Mesendoderm (in vitro differentiated cells): ENCODE data around the gene TJAP1.

Experiments
- DNase-seq: peaks from one replicate; pipeline ENCODE4 v3.0.0; 2013
- H2AK5ac ChIP-seq: 2 replicates; pipeline ENCODE4 v1.6.1; 2013; ENCODE audit warnings: low read length, inconsistent platforms
- H2BK120ac ChIP-seq: 2 replicates; pipeline ENCODE4 v1.6.1; 2013; ENCODE audit warnings: low read depth, mild to moderate bottlenecking, low read length, moderate library complexity, mixed read lengths
- H2BK15ac ChIP-seq: replicated peaks from 2 replicates; pipeline ENCODE4 v1.6.1; 2013; ENCODE audit warnings: low read depth, mild to moderate bottlenecking, moderate library complexity
- H2BK5ac ChIP-seq: 2 replicates; pipeline ENCODE4 v1.6.1; 2013; ENCODE audit warnings: low read length, inconsistent platforms
- H3K18ac ChIP-seq: 2 replicates; pipeline ENCODE4 v1.6.1; 2013; ENCODE audit warnings: mild to moderate bottlenecking, low read length, mixed read lengths
- H3K23ac ChIP-seq: one replicate; pipeline ENCODE4 v1.6.1; 2013; ENCODE audit warnings: low read length
- H3K27ac ChIP-seq: 2 replicates; pipeline ENCODE4 v1.5.1; 2013; ENCODE audit warnings: low read depth, mild to moderate bottlenecking, inconsistent platforms, low read length, moderate library complexity
- H3K27me3 ChIP-seq: 2 replicates; pipeline ENCODE4 v1.6.1; 2013; ENCODE audit warnings: low read length, control low read depth, mild to moderate bottlenecking, inconsistent platforms; ENCODE audit not compliant: insufficient read depth, poor library complexity
- H3K36me3 ChIP-seq: 2 replicates; pipeline ENCODE4 v1.6.1; 2013; ENCODE audit warnings: low read length, inconsistent platforms; ENCODE audit not compliant: control insufficient read depth, insufficient read depth
- H3K4ac ChIP-seq: one replicate; pipeline ENCODE4 v1.6.1; 2013; ENCODE audit warnings: low read depth, mild to moderate bottlenecking, low read length, moderate library complexity
- H3K4me1 ChIP-seq: 2 replicates; pipeline ENCODE4 v1.6.1; 2013; ENCODE audit warnings: low read depth, low read length, inconsistent platforms; ENCODE audit not compliant: control insufficient read depth
- H3K4me2 ChIP-seq: 2 replicates; pipeline ENCODE4 v1.6.1; 2013; ENCODE audit warnings: low read length
- H3K4me3 ChIP-seq: 2 replicates; pipeline ENCODE4 v1.5.1; 2013; ENCODE audit warnings: mild to moderate bottlenecking, low read length
- H3K56ac ChIP-seq: one replicate; pipeline ENCODE4 v1.6.1; 2013; ENCODE audit warnings: low read length
- H3K79me1 ChIP-seq: 2 replicates; pipeline ENCODE4 v1.6.1; 2013; ENCODE audit warnings: low read length, inconsistent platforms
- H3K79me2 ChIP-seq: 2 replicates; pipeline ENCODE4 v1.6.1; 2013; ENCODE audit warnings: mild to moderate bottlenecking, low read length; ENCODE audit not compliant: control insufficient read depth, insufficient read depth
- H3K9ac ChIP-seq: 2 replicates; pipeline ENCODE4 v1.6.1; 2013; ENCODE audit warnings: low read length, inconsistent platforms
- H4K5ac ChIP-seq: one replicate; pipeline ENCODE4 v1.6.1; 2013; ENCODE audit warnings: low read length
- H4K8ac ChIP-seq: one replicate; pipeline ENCODE4 v1.6.1; 2013; ENCODE audit warnings: low read depth, mild to moderate bottlenecking, control low read depth, low read length, moderate library complexity
- whole genome bisulfite sequencing: extraction: QIAGEN DNeasy Blood & Tissue Kit; methylation state at CpG from one replicate; pipeline ENCODE4 v1.1.7; 2013; ENCODE audit warnings: low lambda C conversion rate, missing lambda C conversion rate; ENCODE audit not compliant: insufficient coverage; ENCODE audit errors: extremely low coverage; 5-methylcytosine and 5-hydroxymethylcytosine counted together

Gene TJAP1

GRCh38 chr6:43489277-43490072 lies 12.1 kb downstream of the TJAP1 start:
- peaks cover 34% of the 10 kb centered on the region for H3K79me1 ChIP-seq
- no peak overlapping the region for H3K56ac ChIP-seq
- H2BK15ac ChIP-seq = no peak overlapping the region
- no peak overlapping the region for H3K4me3 ChIP-seq
- H3K4me2 ChIP-seq = no peak overlapping the region
- H3K36me3 ChIP-seq = peaks cover 2% of the 10 kb centered on the region
- no peak overlapping the region for H3K18ac ChIP-seq
- H2AK5ac ChIP-seq = no peak overlapping the region
- no peak overlapping the region for H4K5ac ChIP-seq
- no peak overlapping the region for H3K4ac ChIP-seq
- H2BK5ac ChIP-seq = no peak overlapping the region
- no peaks in the 10 kb centered on the region for H3K4me1 ChIP-seq
- no peaks in the 10 kb centered on the region for H3K27me3 ChIP-seq
- H3K23ac ChIP-seq = no peak overlapping the region
- no peak overlapping the region for H3K27ac ChIP-seq
- peaks cover 24% of the 10 kb centered on the region for H3K79me2 ChIP-seq
- no peak overlapping the region for H4K8ac ChIP-seq
- H2BK120ac ChIP-seq = no peak overlapping the region
- H3K9ac ChIP-seq = no peak overlapping the region
- no CpG with 5 or more reads among the region's 12 CpGs for WGBS
- no peak for DNase-seq

DNA sequence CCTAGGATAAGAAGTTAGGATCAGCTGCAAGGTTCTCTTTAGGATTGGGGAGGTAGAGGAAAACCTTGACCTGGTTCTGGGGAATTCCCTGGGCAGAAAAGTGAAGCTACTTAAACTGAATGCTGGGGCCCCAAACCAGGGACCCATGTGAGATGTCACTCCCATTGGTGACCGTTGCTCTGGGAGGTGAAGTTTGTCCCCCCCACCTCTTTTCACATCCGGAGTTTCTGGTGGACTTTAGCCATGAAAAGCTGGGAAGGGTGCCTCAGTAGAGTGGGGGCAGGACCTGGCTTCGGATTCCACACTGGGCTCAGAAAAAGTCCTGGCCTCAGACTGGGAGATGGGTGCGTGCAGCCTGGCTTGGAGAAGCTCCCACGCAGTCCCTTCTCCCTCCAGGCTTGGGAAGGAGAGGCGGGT lies 13.2 kb downstream of the TJAP1 start:
- Histone ChIP-seq H3K79me2 (peaks cover 24% of the 10 kb centered on the region), H2BK120ac (no peak overlapping the region), H3K36me3 (peaks cover under 1% of the 10 kb centered on the region), H3K4me3 (no peak overlapping the region), H3K23ac (no peak overlapping the region), H4K5ac (no peak overlapping the region), H4K8ac (no peak overlapping the region), H3K4ac (no peak overlapping the region), H3K56ac (no peak overlapping the region), H3K27me3 (no peaks in the 10 kb centered on the region), H3K79me1 (peaks cover 35% of the 10 kb centered on the region), H2BK5ac (no peak overlapping the region), H2AK5ac (no peak overlapping the region), H3K4me2 (no peak overlapping the region), H3K27ac (no peak overlapping the region), H3K4me1 (no peaks in the 10 kb centered on the region), H3K9ac (no peak overlapping the region), H3K18ac (no peak overlapping the region), H2BK15ac (no peak overlapping the region)
- no peak for DNase-seq
- WGBS = no CpG with 5 or more reads among the region's 6 CpGs

DNA sequence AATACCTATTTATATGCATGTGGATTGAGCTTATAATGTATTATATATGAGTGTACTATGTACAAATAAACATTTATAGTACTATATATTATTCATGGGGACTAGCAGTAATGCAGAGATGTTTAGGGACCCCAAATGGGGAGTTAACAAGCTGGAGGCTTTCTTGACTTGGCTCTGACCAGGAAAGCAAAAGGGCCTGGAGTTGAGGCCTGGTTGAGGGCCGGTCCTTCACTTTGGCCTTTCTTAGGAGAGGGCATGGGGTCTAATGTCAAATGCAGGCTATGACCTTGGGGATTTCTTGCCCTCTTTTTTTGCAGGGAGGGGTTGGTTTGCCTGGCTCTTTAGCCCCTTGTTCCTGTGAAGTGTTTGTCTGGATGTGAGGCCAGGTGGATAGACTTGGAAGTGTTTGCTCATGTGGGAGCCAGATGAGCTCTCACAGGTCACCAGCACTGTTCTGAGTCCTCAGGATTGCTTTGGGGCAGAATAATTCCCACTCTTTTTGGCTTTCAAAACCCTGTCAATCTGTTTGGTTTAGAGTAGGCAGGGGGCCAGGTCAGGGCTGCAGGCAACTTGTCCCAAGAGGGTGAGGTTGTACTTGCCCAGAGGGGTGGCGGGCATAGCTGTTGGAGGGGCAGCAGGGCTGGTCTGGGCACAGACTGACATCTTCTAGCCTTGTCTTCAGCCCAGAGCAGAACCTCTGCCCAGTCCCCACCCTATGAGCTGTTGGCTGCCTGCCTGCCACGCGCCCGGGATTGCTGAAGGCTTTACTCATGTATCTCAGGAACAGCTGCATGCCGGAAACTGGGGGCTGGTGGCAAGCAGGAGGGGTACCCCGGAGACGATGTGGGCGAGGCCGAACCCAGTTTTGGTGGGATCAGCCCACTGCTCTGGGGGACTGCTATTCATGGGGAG lies 14.6 kb downstream of the TJAP1 start:
- Histone ChIP-seq H3K36me3 (no peaks in the 10 kb centered on the region), H3K23ac (no peak overlapping the region)
- WGBS = no CpG with 5 or more reads among the region's 10 CpGs

DNA sequence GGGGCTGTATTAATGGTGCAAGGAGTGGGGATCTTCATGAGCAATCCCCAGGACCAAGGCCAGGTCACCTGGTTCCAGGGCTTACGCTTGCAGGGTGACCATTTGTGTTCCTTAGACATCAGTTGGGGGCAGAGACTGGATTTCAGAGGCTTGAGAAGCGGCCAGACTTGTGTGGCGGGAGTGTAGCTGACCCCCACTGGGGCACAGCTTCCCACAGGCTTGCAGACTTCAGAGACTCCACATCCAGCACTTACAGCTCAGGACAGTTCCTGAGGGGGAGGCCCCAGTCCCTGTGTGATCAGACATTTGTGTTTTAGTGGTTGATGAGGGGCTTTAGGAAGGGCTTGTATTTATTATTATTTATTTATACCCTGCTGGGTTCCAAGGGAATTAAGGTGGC lies 15.3 kb downstream of the TJAP1 start:
- Histone ChIP-seq H4K5ac (no peak overlapping the region), H3K4ac (no peak overlapping the region), H3K27me3 (no peaks in the 10 kb centered on the region), H3K79me2 (peaks cover 19% of the 10 kb centered on the region), H2AK5ac (no peak overlapping the region), H3K79me1 (peaks cover 31% of the 10 kb centered on the region), H2BK15ac (no peak overlapping the region), H3K9ac (no peak overlapping the region), H2BK5ac (no peak overlapping the region), H4K8ac (no peak overlapping the region), H3K36me3 (no peaks in the 10 kb centered on the region), H3K27ac (no peak overlapping the region), H3K4me3 (no peak overlapping the region), H3K4me2 (no peak overlapping the region), H2BK120ac (no peak overlapping the region), H3K4me1 (peaks cover 7% of the 10 kb centered on the region), H3K56ac (no peak overlapping the region), H3K18ac (no peak overlapping the region), H3K23ac (no peak overlapping the region)
- DNase-seq = no peak
- no CpG with 5 or more reads among the region's 3 CpGs for WGBS

More for the DNA sequence above, 14.6 kb downstream of the TJAP1 start:
- H3K4me1 ChIP-seq = peaks cover 2% of the 10 kb centered on the region
- peaks cover 21% of the 10 kb centered on the region for H3K79me2 ChIP-seq
- no peak overlapping the region for H2BK5ac ChIP-seq
- no peak overlapping the region for H3K4me3 ChIP-seq
- H3K79me1 ChIP-seq = peaks cover 31% of the 10 kb centered on the region
- no peak overlapping the region for H3K4ac ChIP-seq
- no peak overlapping the region for H3K9ac ChIP-seq
- no peak overlapping the region for H3K56ac ChIP-seq
- no peak overlapping the region for H4K8ac ChIP-seq
- no peak overlapping the region for H4K5ac ChIP-seq
- H2BK15ac ChIP-seq = no peak overlapping the region
- H2BK120ac ChIP-seq = no peak overlapping the region
- no peaks in the 10 kb centered on the region for H3K27me3 ChIP-seq
- DNase-seq = no peak
- no peak overlapping the region for H3K27ac ChIP-seq
- H2AK5ac ChIP-seq = no peak overlapping the region
- H3K18ac ChIP-seq = no peak overlapping the region
- H3K4me2 ChIP-seq = no peak overlapping the region

DNA sequence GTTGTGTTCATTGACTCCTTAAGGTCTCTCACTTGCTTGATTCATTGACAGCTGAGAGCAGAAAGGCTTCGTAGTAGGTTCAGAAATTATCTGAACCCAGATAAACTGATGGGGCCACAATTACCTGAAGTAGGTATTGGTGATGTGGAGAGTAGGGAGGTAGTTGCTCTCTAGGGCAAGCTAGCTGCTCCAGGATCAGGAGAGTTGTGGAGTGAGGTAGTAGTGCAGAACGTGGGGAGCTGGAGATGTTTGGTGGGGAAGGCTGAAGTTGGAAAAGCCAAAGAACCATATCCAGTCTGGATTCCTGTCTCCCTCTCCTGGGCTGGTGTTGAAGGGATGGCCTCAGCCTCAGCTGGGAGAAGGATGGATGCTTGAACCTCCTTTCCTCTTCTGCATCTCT lies 15.9 kb downstream of the TJAP1 start:
- no peak overlapping the region for H3K27ac ChIP-seq

More for the DNA sequence above, 15.9 kb downstream of the TJAP1 start:
- H3K79me2 ChIP-seq = peaks cover 19% of the 10 kb centered on the region
- H2BK15ac ChIP-seq = no peak overlapping the region
- H3K56ac ChIP-seq = no peak overlapping the region
- no peak overlapping the region for H3K23ac ChIP-seq
- no peak overlapping the region for H4K8ac ChIP-seq
- peaks cover 7% of the 10 kb centered on the region for H3K4me1 ChIP-seq
- no peaks in the 10 kb centered on the region for H3K36me3 ChIP-seq
- peaks cover 31% of the 10 kb centered on the region for H3K79me1 ChIP-seq
- no peak overlapping the region for H2BK120ac ChIP-seq
- no peak for DNase-seq
- no CpG with 5 or more reads among the region's 2 CpGs for WGBS
- H3K9ac ChIP-seq = no peak overlapping the region
- no peak overlapping the region for H4K5ac ChIP-seq
- no peak overlapping the region for H3K4ac ChIP-seq
- no peaks in the 10 kb centered on the region for H3K27me3 ChIP-seq
- no peak overlapping the region for H3K4me3 ChIP-seq
- no peak overlapping the region for H2BK5ac ChIP-seq
- H2AK5ac ChIP-seq = no peak overlapping the region
- H3K4me2 ChIP-seq = no peak overlapping the region
- H3K18ac ChIP-seq = no peak overlapping the region
